Fibroblast of mammary gland (primary cell): ENCODE data around the gene PPP1R14C.

Experiments used
- DNase-seq: peaks from one replicate; pipeline ENCODE4 v3.0.0-alpha.2; 2010; ENCODE audit warnings: low read depth
- H3K4me3 ChIP-seq: 2 replicates; pipeline ENCODE4 v1.5.1; 2011; ENCODE audit warnings: low read depth, mild to moderate bottlenecking, low read length, moderate library complexity; ENCODE audit not compliant: control insufficient read depth
- TF ChIP-seq, protein P1 (sequence below): conservative IDR thresholded peaks from 2 replicates; pipeline ENCODE4 v1.5.1; 2011; ENCODE audit warnings: low read depth, low read length, inconsistent platforms; ENCODE audit not compliant: control insufficient read depth, insufficient read depth

The PPP1R14C gene

DNA sequence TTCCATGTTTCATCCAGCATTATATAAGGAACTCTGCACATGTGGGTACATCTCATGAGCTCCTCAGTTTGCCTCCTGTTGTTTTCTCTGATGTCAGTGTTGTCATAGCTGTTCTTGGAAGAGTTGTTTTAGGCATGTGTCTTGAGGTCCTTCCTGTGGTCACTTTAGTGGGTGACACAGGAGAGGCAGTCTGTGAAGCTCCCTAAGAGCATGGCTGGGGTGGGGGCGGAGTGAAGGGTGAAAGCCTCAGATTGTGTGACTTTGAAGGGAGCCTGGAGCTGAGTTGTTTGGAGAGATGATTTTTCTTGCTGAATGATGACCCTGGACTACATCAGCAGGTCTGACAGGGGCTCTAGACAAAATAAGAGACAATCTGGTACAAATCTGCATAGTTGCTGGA, 37.7 kb downstream of the PPP1R14C start:
- no peak overlapping the region for H3K4me3 ChIP-seq
- DNase-seq = no peak
- TF ChIP-seq, protein P1, sequence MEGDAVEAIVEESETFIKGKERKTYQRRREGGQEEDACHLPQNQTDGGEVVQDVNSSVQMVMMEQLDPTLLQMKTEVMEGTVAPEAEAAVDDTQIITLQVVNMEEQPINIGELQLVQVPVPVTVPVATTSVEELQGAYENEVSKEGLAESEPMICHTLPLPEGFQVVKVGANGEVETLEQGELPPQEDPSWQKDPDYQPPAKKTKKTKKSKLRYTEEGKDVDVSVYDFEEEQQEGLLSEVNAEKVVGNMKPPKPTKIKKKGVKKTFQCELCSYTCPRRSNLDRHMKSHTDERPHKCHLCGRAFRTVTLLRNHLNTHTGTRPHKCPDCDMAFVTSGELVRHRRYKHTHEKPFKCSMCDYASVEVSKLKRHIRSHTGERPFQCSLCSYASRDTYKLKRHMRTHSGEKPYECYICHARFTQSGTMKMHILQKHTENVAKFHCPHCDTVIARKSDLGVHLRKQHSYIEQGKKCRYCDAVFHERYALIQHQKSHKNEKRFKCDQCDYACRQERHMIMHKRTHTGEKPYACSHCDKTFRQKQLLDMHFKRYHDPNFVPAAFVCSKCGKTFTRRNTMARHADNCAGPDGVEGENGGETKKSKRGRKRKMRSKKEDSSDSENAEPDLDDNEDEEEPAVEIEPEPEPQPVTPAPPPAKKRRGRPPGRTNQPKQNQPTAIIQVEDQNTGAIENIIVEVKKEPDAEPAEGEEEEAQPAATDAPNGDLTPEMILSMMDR = no peak

DNA sequence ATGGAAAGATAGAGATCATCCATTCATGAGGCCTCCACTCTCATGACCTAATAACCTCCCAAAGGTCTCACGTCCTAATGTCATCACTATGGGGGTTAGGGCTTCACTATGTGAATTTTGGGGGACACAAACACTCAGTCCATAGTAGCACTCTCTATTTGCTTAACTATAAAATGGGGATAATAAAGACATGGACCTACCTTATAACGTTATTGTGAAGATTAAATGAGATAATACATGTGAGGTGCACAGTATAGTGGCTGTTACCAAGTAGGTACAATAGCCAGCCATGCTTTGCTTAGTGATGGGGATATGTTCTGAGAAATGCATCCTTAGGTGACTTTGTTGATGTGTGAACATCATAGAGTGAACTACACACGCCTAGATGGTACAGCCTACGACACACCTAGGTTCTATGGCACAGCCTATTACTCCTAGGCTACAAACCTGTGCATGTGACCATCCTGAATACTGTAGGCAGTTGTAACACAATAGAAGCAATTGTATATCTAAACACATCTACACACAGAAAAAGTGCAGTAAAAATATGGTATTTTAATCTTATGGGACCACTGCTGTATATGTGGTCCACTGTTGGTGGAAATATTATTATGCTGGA, 39.7 kb downstream of the PPP1R14C start:
- H3K4me3 ChIP-seq = no peak overlapping the region
- TF ChIP-seq, protein P1 = no peak
- DNase-seq = no peak

DNA sequence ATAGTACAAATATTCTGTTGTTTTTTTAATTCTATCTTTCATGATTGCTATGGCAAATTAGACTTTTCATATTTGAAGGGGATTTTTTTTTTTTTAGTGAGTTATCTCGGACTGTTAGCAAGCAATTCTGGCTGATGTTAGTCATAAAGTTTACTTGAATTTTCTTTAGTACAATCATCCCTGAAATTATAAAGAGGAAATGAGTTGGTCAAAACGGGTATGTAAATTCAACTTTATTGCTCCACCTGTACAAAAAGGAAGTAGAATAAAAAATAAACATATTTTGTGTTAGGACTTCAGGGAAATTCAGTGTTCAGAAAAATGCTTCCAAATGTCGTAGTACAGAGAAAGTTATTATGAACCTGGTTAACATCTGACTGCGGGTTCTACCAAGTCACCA, 40.3 kb downstream of the PPP1R14C start:
- DNase-seq = no peak
- H3K4me3 ChIP-seq = no peak overlapping the region
- TF ChIP-seq, protein P1 = no peak

DNA sequence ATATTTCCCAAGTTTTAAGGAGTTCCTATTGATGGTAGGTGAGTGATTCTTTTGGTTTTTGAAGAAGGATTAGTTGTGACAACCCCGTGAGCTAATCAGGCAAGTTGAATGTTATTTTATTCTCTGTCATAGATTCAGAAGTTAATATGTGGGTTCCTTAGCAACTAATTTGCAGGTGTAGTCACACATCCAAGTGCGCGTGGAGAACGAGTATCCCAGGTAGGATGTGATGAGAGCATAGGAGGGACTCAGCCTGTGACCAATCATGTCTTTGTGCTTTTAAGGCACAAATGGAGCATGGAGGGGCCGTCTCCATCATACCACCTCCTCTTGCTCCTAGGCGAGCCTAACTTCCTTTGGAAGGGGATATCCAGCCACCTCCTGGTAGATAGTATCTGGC, 41.1 kb downstream of the PPP1R14C start:
- H3K4me3 ChIP-seq = no peak overlapping the region
- no peak for DNase-seq
- TF ChIP-seq, protein P1 = no peak

DNA sequence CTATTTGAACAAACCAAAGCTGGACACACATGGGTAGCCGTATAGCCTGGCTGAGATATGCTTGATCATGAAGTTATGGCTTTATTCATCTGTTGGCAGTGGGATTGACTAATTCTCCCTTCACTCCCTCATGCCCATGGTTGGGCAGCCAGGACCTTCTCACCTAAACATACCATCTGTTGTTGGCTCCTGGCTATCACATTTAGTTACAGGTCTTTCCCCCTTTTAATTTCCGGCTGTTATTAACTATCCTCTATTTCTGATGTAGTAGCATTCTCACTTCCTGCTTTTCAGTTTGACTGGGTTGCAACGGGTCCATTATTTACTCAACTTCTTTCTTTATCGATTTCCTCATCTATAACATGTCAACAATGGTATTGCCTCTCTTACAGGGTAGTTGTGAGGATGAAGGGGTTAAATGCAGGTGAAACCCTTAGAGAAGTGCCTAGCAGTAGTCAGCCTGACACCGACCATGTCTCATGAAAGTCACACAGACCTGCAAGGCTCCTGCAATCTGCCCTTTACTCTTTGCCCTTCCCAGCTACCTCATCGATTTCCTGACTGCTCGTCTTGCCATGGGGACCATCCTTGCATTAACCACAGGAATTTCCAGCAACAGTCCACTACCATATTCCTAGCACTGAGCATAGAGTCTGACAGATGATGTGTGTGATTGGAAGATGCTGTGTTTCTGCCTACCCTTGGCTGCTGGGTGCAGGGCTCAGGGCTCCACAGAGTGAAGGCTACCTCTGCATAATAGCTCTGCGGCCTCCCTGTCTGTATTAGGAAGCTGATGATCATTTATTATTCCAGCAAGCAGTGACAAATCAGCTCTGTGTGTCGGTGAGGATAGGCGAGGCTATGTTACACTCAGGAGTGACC, 42.2 kb downstream of the PPP1R14C start:
- TF ChIP-seq, protein P1 = no peak
- H3K4me3 ChIP-seq = no peak overlapping the region
- DNase-seq = no peak

DNA sequence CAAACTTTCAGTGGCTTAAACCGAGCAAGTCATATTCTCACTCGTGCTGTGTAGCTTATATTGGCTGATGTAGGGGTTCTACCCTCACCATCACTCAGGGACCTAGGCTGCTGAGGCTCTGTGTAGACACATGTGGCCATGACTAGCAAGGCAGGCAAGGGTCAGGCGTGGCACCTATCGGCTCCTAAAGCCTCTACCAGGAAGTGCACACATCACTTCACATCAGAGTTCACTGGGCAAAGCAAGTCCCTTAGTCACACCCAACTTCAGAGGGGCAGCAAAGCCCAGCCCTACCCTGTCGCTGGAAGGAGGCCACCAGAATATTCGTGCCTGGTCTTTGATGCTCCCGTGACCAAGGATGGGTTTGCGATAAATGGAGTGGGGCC, 42.9 kb downstream of the PPP1R14C start:
- TF ChIP-seq, protein P1 = no peak
- no peak for DNase-seq
- H3K4me3 ChIP-seq = no peak overlapping the region
